CD4-positive, alpha-beta T cell (primary cell): ENCODE results near the gene AGAP1. TPM values are rescaled to one million over a fixed set of nuclear protein-coding genes. Genes with fewer than 3 reads are reported as not detected.

Source experiments
- ATAC-seq: fragments of 200-7000 bp; cut with Tn5 transposase; one replicate; pipeline ENCODE4 v1.10.0; 2022; ENCODE audit warnings: mild to moderate bottlenecking; ENCODE audit not compliant: poor library complexity
- CTCF ChIA-PET: fragments of 350-600 bp; sonication (Branson Sonifier 250); formaldehyde crosslinking; loops from one replicate; lab custom pipeline; 2021; ENCODE audit warnings: antibody characterized with exemption, inconsistent platforms; lab: Charles Lee
- POLR2A ChIA-PET: fragments of 350-600 bp; sonication (Branson Sonifier 250); formaldehyde crosslinking; loops from one replicate; lab custom pipeline; 2021; ENCODE audit warnings: antibody characterized with exemption, inconsistent platforms; lab: Charles Lee
- DNase-seq, 14 experiments: peaks; one replicate each; pipeline ENCODE4 v3.0.0-alpha.2; 2013 to 2020; ENCODE audit warnings: mixed read lengths in 2 of 14
- H3K27ac ChIP-seq, 2 donors: one replicate each; pipeline versions ENCODE4 v1.5.1 to v1.7.0; 2013; ENCODE audit warnings: low read length in 2 of 2, low read depth in 1 of 2, mild to moderate bottlenecking in 1 of 2
- H3K27me3 ChIP-seq, 2 experiments: 1 replicate in 1 of 2; 2 replicates in 1 of 2; pipeline versions ENCODE4 v1.6.1 to v1.7.0; 2013; ENCODE audit warnings: low read length in 2 of 2, control low read depth in 1 of 2, mild to moderate bottlenecking in 1 of 2, moderate library complexity in 1 of 2; ENCODE audit not compliant: insufficient read depth in 2 of 2, control insufficient read depth in 1 of 2
- H3K36me3 ChIP-seq: one replicate; pipeline ENCODE4 v1.6.1; 2013; ENCODE audit warnings: low read length, control low read depth; ENCODE audit not compliant: insufficient read depth
- H3K4me1 ChIP-seq: one replicate; pipeline ENCODE4 v1.6.1; 2013; ENCODE audit warnings: low read length, control low read depth; ENCODE audit not compliant: insufficient read depth
- H3K4me3 ChIP-seq: one replicate; pipeline ENCODE4 v1.5.1; 2013; ENCODE audit warnings: mild to moderate bottlenecking, low read length, moderate library complexity
- H3K9me3 ChIP-seq, 2 experiments: 1 replicate in 1 of 2; 2 replicates in 1 of 2; pipeline versions ENCODE4 v1.6.1 to v1.7.0; 2013; ENCODE audit warnings: low read length in 2 of 2, mild to moderate bottlenecking in 2 of 2, control low read depth in 1 of 2, moderate library complexity in 1 of 2; ENCODE audit not compliant: control insufficient read depth in 1 of 2, insufficient read depth in 1 of 2
- H3K27ac Mint-ChIP-seq: one replicate; pipeline ENCODE4 v1.8.0; 2020; ENCODE audit warnings: mixed read lengths
- H3K27me3 Mint-ChIP-seq: one replicate; pipeline ENCODE4 v1.8.0; 2021; ENCODE audit warnings: mixed read lengths
- H3K36me3 Mint-ChIP-seq: one replicate; pipeline ENCODE4 v1.8.0; 2021; ENCODE audit warnings: low read depth, mixed read lengths
- H3K4me1 Mint-ChIP-seq: one replicate; pipeline ENCODE4 v1.8.0; 2021; ENCODE audit warnings: low read depth, mixed read lengths
- H3K4me3 Mint-ChIP-seq: one replicate; pipeline ENCODE4 v1.8.0; 2020; ENCODE audit warnings: mild to moderate bottlenecking, mixed read lengths
- H3K9me3 Mint-ChIP-seq: one replicate; pipeline ENCODE4 v1.8.0; 2020; ENCODE audit warnings: mixed read lengths
- CTCF ChIP-seq: fragments of 200-600 bp; IDR thresholded peaks from one replicate; pipeline ENCODE4 v1.8.0; 2022; ENCODE audit warnings: antibody characterized with exemption, mild to moderate bottlenecking
- intact Hi-C, 2 experiments: fragments of 100-400 bp; cut with DNase I in 1 of 2; cut with micrococcal nuclease in 1 of 2; formaldehyde crosslinking; loops; one replicate each; pipeline versions ENCODE4 v1.15.1 to v1.9.0; 2023 to 2025; cut with DNase I, micrococcal nuclease
- total RNA-seq, 174 experiments: library from RNA in 2 of 174; stranded (reverse) in 2 of 174; gene quantifications; one replicate each; pipeline ENCODE4 v1.2.3 and lab custom pipeline; 2021 to 2026

AGAP1 gene
- total RNA-seq, 2 experiments from 2014 or later = 2.6 to 3.1 TPM

DNA sequence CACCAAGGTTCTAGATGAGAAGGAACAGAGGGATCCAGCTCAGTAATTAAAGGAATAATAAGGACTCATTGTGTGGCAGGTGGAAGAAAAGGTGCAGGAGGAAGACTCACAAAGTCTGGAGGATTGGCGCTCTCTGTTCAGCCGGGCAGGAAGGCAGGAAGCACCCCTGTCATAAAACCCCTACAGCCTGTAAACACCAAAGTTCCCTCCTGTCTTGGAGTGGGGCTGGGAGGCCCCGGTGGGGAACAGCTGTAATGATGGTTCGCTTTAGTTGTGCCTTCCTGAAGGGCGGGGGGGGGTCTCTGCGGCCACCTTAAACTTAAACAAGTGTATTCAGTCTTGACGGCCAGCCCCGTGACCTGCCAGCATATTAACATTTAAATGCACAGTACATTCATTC lies 590.1 kb downstream of the AGAP1 start:
- CTCF ChIA-PET = interaction anchor here (0.6 kb wide), 1 partner anchor 741 kb away, joined by 3 read pairs; no protein-coding TSS in a partner anchor
- peaks cover 0 to 1% of the 10 kb centered on the region in 2 experiments for H3K9me3 ChIP-seq
- Mint-ChIP-seq H3K36me3 (no peaks in the 10 kb centered on the region), H3K9me3 (no peaks in the 10 kb centered on the region), H3K27ac (no peak overlapping the region), H3K4me3 (no peak overlapping the region), H3K27me3 (peaks cover 10% of the 10 kb centered on the region), H3K4me1 (no peaks in the 10 kb centered on the region)
- ATAC-seq (no peak), DNase-seq (no peak)
- POLR2A ChIA-PET = no interaction called here
- H3K27ac ChIP-seq = no peak overlapping the region
- peaks cover 0 to 2% of the 10 kb centered on the region in 2 experiments for H3K27me3 ChIP-seq
- no peak overlapping the region for H3K4me3 ChIP-seq
- intact Hi-C loops = no loop called here
- H3K4me1 ChIP-seq = no peaks in the 10 kb centered on the region
- H3K36me3 ChIP-seq = no peaks in the 10 kb centered on the region
- no peak for TF ChIP-seq CTCF

DNA sequence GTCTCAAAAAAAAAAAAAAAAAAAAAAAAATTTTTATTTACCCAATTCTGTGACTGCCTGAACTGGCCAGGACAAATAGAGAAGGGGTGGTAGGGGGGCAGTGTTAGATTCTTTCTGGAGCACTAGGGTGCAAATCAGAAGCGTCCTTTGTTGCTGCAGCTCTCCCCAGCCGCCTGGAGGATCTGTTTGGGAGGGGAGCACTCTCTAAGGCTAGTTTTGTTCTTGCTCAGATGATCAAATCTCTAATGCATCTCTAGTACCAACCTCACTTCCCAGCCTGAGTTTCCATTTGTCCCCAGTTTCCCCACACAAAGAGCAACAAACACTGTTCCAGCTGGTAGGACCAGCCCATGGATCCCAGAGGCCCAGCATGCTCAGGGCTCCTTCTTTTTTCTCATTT lies 591.4 kb downstream of the AGAP1 start:
- POLR2A ChIA-PET = no interaction called here
- H3K9me3 Mint-ChIP-seq = no peaks in the 10 kb centered on the region
- Histone ChIP-seq H3K4me1 (no peaks in the 10 kb centered on the region), H3K36me3 (no peaks in the 10 kb centered on the region), H3K27ac (no peak overlapping the region), H3K4me3 (no peak overlapping the region), H3K9me3 (no peaks in the 10 kb centered on the region), H3K27me3 (peaks cover 0 to 2% of the 10 kb centered on the region in 2 experiments)
- no peak overlapping the region for H3K27ac Mint-ChIP-seq
- TF ChIP-seq CTCF = no peak
- no peak for DNase-seq
- H3K4me3 Mint-ChIP-seq = no peak overlapping the region
- H3K4me1 Mint-ChIP-seq = no peaks in the 10 kb centered on the region
- intact Hi-C loops = no loop called here
- no peak for ATAC-seq
- peaks cover 10% of the 10 kb centered on the region for H3K27me3 Mint-ChIP-seq
- CTCF ChIA-PET = no interaction called here
- no peaks in the 10 kb centered on the region for H3K36me3 Mint-ChIP-seq

GRCh38 chr2:236085647-236086046 lies 591.8 kb downstream of the AGAP1 start:
- POLR2A ChIA-PET = no interaction called here
- H3K9me3 Mint-ChIP-seq = no peaks in the 10 kb centered on the region

More at GRCh38 chr2:236085647-236086046, 591.8 kb downstream of the AGAP1 start:
- no peaks in the 10 kb centered on the region for H3K9me3 ChIP-seq
- H3K4me3 ChIP-seq = no peak overlapping the region
- no peak for TF ChIP-seq CTCF
- CTCF ChIA-PET = no interaction called here
- H3K27me3 Mint-ChIP-seq = peaks cover 10% of the 10 kb centered on the region
- no peaks in the 10 kb centered on the region for H3K36me3 Mint-ChIP-seq
- no peaks in the 10 kb centered on the region for H3K4me1 Mint-ChIP-seq
- no peak overlapping the region for H3K27ac Mint-ChIP-seq
- intact Hi-C loops = no loop called here
- no peak overlapping the region for H3K27ac ChIP-seq
- no peaks in the 10 kb centered on the region for H3K4me1 ChIP-seq
- DNase-seq (no peak), ATAC-seq (no peak)
- H3K27me3 ChIP-seq = peaks cover 0 to 2% of the 10 kb centered on the region in 2 experiments
- no peak overlapping the region for H3K4me3 Mint-ChIP-seq
- no peaks in the 10 kb centered on the region for H3K36me3 ChIP-seq
